Type B pancreatic cell (in vitro differentiated cells): Measurements from ENCODE around the gene LDOC1. TPM values are rescaled to one million over a fixed set of nuclear protein-coding genes. Genes with fewer than 3 reads are reported as not detected.
"Not testable (repeated sequence)": the region's sequence is repeated elsewhere in the genome, so short reads cannot be mapped to it uniquely, and the experiment has no call there.

Experiments
- DNase-seq: peaks from one replicate; pipeline ENCODE4 v3.0.0; 2021; ENCODE audit warnings: mixed read lengths; ENCODE audit not compliant: unreplicated experiment; ENCODE audit errors: extremely low spot score
- H3K27ac Mint-ChIP-seq: 2 replicates; pipeline ENCODE4 v1.8.0; 2021; ENCODE audit warnings: mild to moderate bottlenecking, mixed read lengths
- H3K27me3 Mint-ChIP-seq: 2 replicates; pipeline ENCODE4 v1.8.0; 2021; ENCODE audit warnings: mixed read lengths
- H3K36me3 Mint-ChIP-seq: 2 replicates; pipeline ENCODE4 v1.8.0; 2021; ENCODE audit warnings: mixed read lengths
- H3K4me1 Mint-ChIP-seq: one replicate; pipeline ENCODE4 v1.8.0; 2021; ENCODE audit warnings: mixed read lengths; ENCODE audit not compliant: unreplicated experiment
- H3K4me3 Mint-ChIP-seq: 2 replicates; pipeline ENCODE4 v1.8.0; 2021; ENCODE audit warnings: mild to moderate bottlenecking, mixed read lengths
- H3K9me3 Mint-ChIP-seq: 2 replicates; pipeline ENCODE4 v1.8.0; 2021; ENCODE audit warnings: mixed read lengths
- CTCF ChIP-seq: fragments of 200-600 bp; sonication (generic); conservative IDR thresholded peaks from 2 replicates; pipeline ENCODE4 v1.5.0; 2021; ENCODE audit warnings: antibody characterized with exemption, mild to moderate bottlenecking
- total RNA-seq: library from RNA; stranded (reverse); gene quantifications from 2 replicates; pipeline ENCODE4 v1.2.1, GENCODE V29; 2021; ENCODE audit warnings: low replicate concordance

LDOC1 gene
- total RNA-seq, 1 donor from 2014 or later: 48.7 TPM

GRCh38 chrX:141185366-141185765, 8.4 kb upstream of the LDOC1 start:
- no peak overlapping the region for H3K4me3 Mint-ChIP-seq
- no peaks in the 10 kb centered on the region for H3K4me1 Mint-ChIP-seq
- no peaks in the 10 kb centered on the region for H3K36me3 Mint-ChIP-seq
- TF ChIP-seq CTCF: no peak
- no peaks in the 10 kb centered on the region for H3K27me3 Mint-ChIP-seq
- no peak for DNase-seq
- H3K27ac Mint-ChIP-seq: no peak overlapping the region
- no peaks in the 10 kb centered on the region for H3K9me3 Mint-ChIP-seq

- no peak overlapping the region for H3K4me3 Mint-ChIP-seq
- H3K27ac Mint-ChIP-seq: no peak overlapping the region
- no peaks in the 10 kb centered on the region for H3K36me3 Mint-ChIP-seq
- DNase-seq: no peak
- H3K4me1 Mint-ChIP-seq: no peaks in the 10 kb centered on the region
- TF ChIP-seq CTCF: no peak
- H3K27me3 Mint-ChIP-seq: no peaks in the 10 kb centered on the region
- H3K9me3 Mint-ChIP-seq: no peaks in the 10 kb centered on the region
These were observed 6.1 kb upstream of the LDOC1 start for GRCh38 chrX:141183000-141183399.

GRCh38 chrX:141180851-141181250, 3.9 kb upstream of the LDOC1 start:
- no peaks in the 10 kb centered on the region for H3K9me3 Mint-ChIP-seq
- H3K27me3 Mint-ChIP-seq: no peaks in the 10 kb centered on the region
- no peaks in the 10 kb centered on the region for H3K36me3 Mint-ChIP-seq
- no peak for TF ChIP-seq CTCF
- no peaks in the 10 kb centered on the region for H3K4me1 Mint-ChIP-seq
- H3K4me3 Mint-ChIP-seq: no peak overlapping the region
- H3K27ac Mint-ChIP-seq: no peak overlapping the region
- no peak for DNase-seq

- no peak for DNase-seq
- peaks cover 5% of the 10 kb centered on the region for H3K4me1 Mint-ChIP-seq
- H3K4me3 Mint-ChIP-seq: peak overlapping the region; percentile 93
- no peak for TF ChIP-seq CTCF
- H3K9me3 Mint-ChIP-seq: no peaks in the 10 kb centered on the region
- no peaks in the 10 kb centered on the region for H3K36me3 Mint-ChIP-seq
- peak overlapping the region; percentile 30 for H3K27ac Mint-ChIP-seq
- no peaks in the 10 kb centered on the region for H3K27me3 Mint-ChIP-seq
These were observed 1.1 kb downstream of the LDOC1 start for GRCh38 chrX:141175786-141176185.

GRCh38 chrX:141164406-141164805, 12.5 kb downstream of the LDOC1 start:
- no peak for TF ChIP-seq CTCF
- no peak overlapping the region for H3K4me3 Mint-ChIP-seq
- no peak overlapping the region for H3K27ac Mint-ChIP-seq
- H3K27me3 Mint-ChIP-seq: no peaks in the 10 kb centered on the region
- no peaks in the 10 kb centered on the region for H3K36me3 Mint-ChIP-seq
- DNase-seq: no peak
- no peaks in the 10 kb centered on the region for H3K4me1 Mint-ChIP-seq
- no peaks in the 10 kb centered on the region for H3K9me3 Mint-ChIP-seq

GRCh38 chrX:141158084-141158483, 18.8 kb downstream of the LDOC1 start:
- Mint-ChIP-seq H3K36me3 (peaks cover 4% of the 10 kb centered on the region), H3K27me3 (no peaks in the 10 kb centered on the region), H3K4me1 (no peaks in the 10 kb centered on the region), H3K4me3 (no peak overlapping the region), H3K9me3 (peaks cover 10% of the 10 kb centered on the region), H3K27ac (no peak overlapping the region)
- no peak for TF ChIP-seq CTCF
- no peak for DNase-seq

- DNase-seq, H3K27me3 Mint-ChIP-seq, H3K36me3 Mint-ChIP-seq, H3K4me1 Mint-ChIP-seq, H3K4me3 Mint-ChIP-seq, H3K27ac Mint-ChIP-seq: not testable (repeated sequence)
- peaks cover 14% of the 10 kb centered on the region for H3K9me3 Mint-ChIP-seq
These were observed 21.7 kb downstream of the LDOC1 start for GRCh38 chrX:141155231-141155630.
